Activated CD4-positive, CD25-positive, alpha-beta regulatory T cell treated with anti-CD3 and anti-CD28 coated beads, Interleukin-2, amount 50 U/mL, for 16 hours (primary cell): ENCODE data around the gene ZNF580.
A peak's percentile ranks its signal among the peaks of the same experiment; 100 is the strongest.

Source experiments
- DNase-seq: peaks from one replicate; pipeline ENCODE4 v3.0.0-alpha.2; 2020; ENCODE audit warnings: low read depth, low spot score

ZNF580 gene

GRCh38 chr19:55605637-55606470 is 34.9 kb upstream of the ZNF580 start, which contains the start of gene ZNF865:
Gene ZNF865 (plus strand): TSS chr19:55605647. CDS start chr19:55613619, 7,972 bp downstream.
- DNase-seq = peak; percentile 53

- DNase-seq = no peak
Observed at GRCh38 chr19:55606471-55606787, 34.4 kb upstream of the ZNF580 start.

- no peak for DNase-seq
Observed at GRCh38 chr19:55606817-55607216, 34.0 kb upstream of the ZNF580 start.

- DNase-seq = no peak
Observed at GRCh38 chr19:55609326-55609725, 31.5 kb upstream of the ZNF580 start.

- no peak for DNase-seq
Observed at GRCh38 chr19:55611300-55611982, 29.4 kb upstream of the ZNF580 start.

GRCh38 chr19:55611983-55612645 is 28.7 kb upstream of the ZNF580 start:
- DNase-seq = no peak

GRCh38 chr19:55613396-55613795 is 27.4 kb upstream of the ZNF580 start:
- no peak for DNase-seq

GRCh38 chr19:55613930-55614710 is 26.7 kb upstream of the ZNF580 start:
- DNase-seq = no peak

GRCh38 chr19:55614711-55615542 is 25.9 kb upstream of the ZNF580 start:
- DNase-seq = no peak

- DNase-seq = no peak
Observed at GRCh38 chr19:55615543-55616394, 25.0 kb upstream of the ZNF580 start.

- no peak for DNase-seq
Observed at GRCh38 chr19:55616395-55616875, 24.4 kb upstream of the ZNF580 start.

GRCh38 chr19:55617426-55617825 is 23.4 kb upstream of the ZNF580 start:
- DNase-seq = no peak

- no peak for DNase-seq
Observed at GRCh38 chr19:55618426-55618825, 22.4 kb upstream of the ZNF580 start.

- no peak for DNase-seq
Observed at GRCh38 chr19:55619286-55619685, 21.5 kb upstream of the ZNF580 start.

GRCh38 chr19:55620410-55621204 is 20.2 kb upstream of the ZNF580 start:
- DNase-seq = no peak

- no peak for DNase-seq
Observed at GRCh38 chr19:55621205-55621672, 19.6 kb upstream of the ZNF580 start.

- DNase-seq = no peak
Observed at GRCh38 chr19:55621673-55622231, 19.1 kb upstream of the ZNF580 start.

- no peak for DNase-seq
Observed at GRCh38 chr19:55622242-55622969, 18.4 kb upstream of the ZNF580 start.
